Ishikawa (cell line): ENCODE measurements around the gene TLE6.

Experiments
- CEBPB ChIP-seq: IDR thresholded peaks from 2 replicates; pipeline ENCODE4 v1.6.1; 2012
- CREB1 ChIP-seq: IDR thresholded peaks from 2 replicates; pipeline ENCODE4 v1.6.1; 2012; ENCODE audit warnings: low read depth
- EGR1 ChIP-seq: IDR thresholded peaks from 2 replicates; pipeline ENCODE4 v1.6.1; 2012
- EP300 ChIP-seq: IDR thresholded peaks from 2 replicates; pipeline ENCODE4 v1.6.1; 2012; ENCODE audit warnings: borderline replicate concordance
- FOXM1 ChIP-seq: IDR thresholded peaks from 2 replicates; pipeline ENCODE4 v1.6.1; 2012; ENCODE audit warnings: low read depth, borderline replicate concordance
- NFIC ChIP-seq: IDR thresholded peaks from 2 replicates; pipeline ENCODE4 v1.6.1; 2012
- RAD21 ChIP-seq: IDR thresholded peaks from 2 replicates; pipeline ENCODE4 v1.6.1; 2012; ENCODE audit warnings: low read depth
- TAF1 ChIP-seq: IDR thresholded peaks from 2 replicates; pipeline ENCODE4 v1.6.1; 2012; ENCODE audit warnings: low read depth, mild to moderate bottlenecking
- TCF12 ChIP-seq: IDR thresholded peaks from 2 replicates; pipeline ENCODE4 v1.6.1; 2012; ENCODE audit warnings: low read depth
- TEAD4 ChIP-seq: IDR thresholded peaks from 2 replicates; pipeline ENCODE4 v1.6.1; 2012
- YY1 ChIP-seq: IDR thresholded peaks from 2 replicates; pipeline ENCODE4 v1.6.1; 2012; ENCODE audit warnings: low read depth
- ZBTB7A ChIP-seq: IDR thresholded peaks from 2 replicates; pipeline ENCODE4 v1.6.1; 2012; ENCODE audit warnings: low read depth
- TF ChIP-seq, protein P1 (sequence below): IDR thresholded peaks from 2 replicates; pipeline ENCODE4 v1.6.1; 2012
- TF ChIP-seq, protein P2 (sequence below): IDR thresholded peaks from 2 replicates; pipeline ENCODE4 v1.6.1; 2012
- TF ChIP-seq, protein P3 (sequence below): IDR thresholded peaks from 2 replicates; pipeline ENCODE4 v1.6.1; 2012; ENCODE audit warnings: low read depth, mild to moderate bottlenecking

The TLE6 gene

DNA sequence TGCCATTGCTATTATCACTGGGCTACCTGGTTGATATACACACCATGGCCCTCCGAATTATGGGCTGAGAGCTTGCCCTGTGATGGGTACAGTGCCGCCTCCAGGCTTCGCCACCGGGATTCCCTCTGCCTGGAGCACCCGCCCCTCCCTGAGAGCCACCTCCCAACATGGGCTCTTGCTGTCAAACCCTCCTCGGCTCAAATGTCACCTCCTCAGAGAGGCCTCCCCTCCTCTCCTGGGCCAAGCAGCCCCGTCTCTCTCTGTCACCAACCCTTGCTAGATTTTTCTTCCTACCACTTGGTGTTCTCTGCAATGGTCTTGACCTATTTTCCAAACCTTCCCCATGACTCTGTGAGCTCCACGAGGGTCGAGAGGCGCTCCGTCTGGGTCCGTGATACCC, 64.0 kb downstream of the TLE6 start:
- TF ChIP-seq, protein P1, sequence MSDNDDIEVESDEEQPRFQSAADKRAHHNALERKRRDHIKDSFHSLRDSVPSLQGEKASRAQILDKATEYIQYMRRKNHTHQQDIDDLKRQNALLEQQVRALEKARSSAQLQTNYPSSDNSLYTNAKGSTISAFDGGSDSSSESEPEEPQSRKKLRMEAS = no peak
- TF ChIP-seq ZBTB7A (no peak), EP300 (no peak), RAD21 (no peak), CREB1 (no peak), TCF12 (no peak), FOXM1 (no peak), YY1 (no peak), TEAD4 (no peak), NFIC (no peak), CEBPB (no peak), TAF1 (no peak), EGR1 (no peak)
- TF ChIP-seq, protein P2, sequence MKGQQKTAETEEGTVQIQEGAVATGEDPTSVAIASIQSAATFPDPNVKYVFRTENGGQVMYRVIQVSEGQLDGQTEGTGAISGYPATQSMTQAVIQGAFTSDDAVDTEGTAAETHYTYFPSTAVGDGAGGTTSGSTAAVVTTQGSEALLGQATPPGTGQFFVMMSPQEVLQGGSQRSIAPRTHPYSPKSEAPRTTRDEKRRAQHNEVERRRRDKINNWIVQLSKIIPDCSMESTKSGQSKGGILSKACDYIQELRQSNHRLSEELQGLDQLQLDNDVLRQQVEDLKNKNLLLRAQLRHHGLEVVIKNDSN = no peak
- TF ChIP-seq, protein P3, sequence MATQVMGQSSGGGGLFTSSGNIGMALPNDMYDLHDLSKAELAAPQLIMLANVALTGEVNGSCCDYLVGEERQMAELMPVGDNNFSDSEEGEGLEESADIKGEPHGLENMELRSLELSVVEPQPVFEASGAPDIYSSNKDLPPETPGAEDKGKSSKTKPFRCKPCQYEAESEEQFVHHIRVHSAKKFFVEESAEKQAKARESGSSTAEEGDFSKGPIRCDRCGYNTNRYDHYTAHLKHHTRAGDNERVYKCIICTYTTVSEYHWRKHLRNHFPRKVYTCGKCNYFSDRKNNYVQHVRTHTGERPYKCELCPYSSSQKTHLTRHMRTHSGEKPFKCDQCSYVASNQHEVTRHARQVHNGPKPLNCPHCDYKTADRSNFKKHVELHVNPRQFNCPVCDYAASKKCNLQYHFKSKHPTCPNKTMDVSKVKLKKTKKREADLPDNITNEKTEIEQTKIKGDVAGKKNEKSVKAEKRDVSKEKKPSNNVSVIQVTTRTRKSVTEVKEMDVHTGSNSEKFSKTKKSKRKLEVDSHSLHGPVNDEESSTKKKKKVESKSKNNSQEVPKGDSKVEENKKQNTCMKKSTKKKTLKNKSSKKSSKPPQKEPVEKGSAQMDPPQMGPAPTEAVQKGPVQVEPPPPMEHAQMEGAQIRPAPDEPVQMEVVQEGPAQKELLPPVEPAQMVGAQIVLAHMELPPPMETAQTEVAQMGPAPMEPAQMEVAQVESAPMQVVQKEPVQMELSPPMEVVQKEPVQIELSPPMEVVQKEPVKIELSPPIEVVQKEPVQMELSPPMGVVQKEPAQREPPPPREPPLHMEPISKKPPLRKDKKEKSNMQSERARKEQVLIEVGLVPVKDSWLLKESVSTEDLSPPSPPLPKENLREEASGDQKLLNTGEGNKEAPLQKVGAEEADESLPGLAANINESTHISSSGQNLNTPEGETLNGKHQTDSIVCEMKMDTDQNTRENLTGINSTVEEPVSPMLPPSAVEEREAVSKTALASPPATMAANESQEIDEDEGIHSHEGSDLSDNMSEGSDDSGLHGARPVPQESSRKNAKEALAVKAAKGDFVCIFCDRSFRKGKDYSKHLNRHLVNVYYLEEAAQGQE = no peak

DNA sequence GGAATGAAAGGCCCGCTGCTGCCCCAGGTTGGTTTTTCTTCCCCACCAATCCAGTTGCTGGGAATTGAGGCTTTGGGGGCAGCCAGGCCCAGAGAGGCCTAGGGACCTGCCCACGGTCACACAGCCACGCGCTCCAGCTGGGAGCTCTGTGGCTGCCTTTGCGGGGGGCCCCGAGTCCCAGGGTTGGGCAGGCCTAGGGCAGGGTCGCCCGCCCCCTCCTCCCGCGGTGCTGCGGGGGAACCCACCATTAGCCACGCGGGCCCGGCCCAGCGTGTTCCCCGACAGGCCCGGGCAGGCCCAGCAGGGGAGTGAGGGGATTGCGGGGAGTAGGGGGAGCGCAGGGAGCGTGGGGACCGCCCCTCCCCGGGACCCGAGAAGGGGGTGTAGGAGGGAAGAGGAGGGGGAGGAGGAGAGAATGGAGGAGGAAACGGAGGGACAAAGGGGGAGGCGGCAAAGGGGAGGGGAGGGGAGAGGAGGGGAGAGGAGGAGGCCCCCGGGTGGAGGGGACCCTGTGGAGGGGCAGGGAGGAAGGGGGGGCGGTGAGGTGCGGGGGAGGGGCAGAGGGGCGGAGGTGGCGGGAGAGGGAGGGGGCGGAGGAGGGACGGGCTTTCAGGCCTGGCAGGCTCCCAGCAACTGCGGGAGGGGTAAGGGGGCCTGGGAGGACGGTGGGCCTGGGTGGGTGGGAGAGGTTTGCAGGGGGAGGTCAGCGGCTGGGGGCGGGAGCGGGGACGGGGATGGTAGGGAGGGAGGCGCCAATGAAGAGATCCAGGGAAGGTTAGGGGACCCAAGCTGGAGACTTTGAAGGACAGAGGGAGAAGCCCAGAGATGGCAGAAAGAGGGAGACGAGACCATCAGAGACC, 64.6 kb downstream of the TLE6 start:
- TF ChIP-seq FOXM1 (no peak), YY1 (no peak), TAF1 (no peak), ZBTB7A (peak; percentile 34; the same call in 1 of the 2 replicates), TCF12 (no peak), EP300 (no peak)
- TF ChIP-seq, protein P1 = no peak
- TF ChIP-seq, protein P3 = no peak

DNA sequence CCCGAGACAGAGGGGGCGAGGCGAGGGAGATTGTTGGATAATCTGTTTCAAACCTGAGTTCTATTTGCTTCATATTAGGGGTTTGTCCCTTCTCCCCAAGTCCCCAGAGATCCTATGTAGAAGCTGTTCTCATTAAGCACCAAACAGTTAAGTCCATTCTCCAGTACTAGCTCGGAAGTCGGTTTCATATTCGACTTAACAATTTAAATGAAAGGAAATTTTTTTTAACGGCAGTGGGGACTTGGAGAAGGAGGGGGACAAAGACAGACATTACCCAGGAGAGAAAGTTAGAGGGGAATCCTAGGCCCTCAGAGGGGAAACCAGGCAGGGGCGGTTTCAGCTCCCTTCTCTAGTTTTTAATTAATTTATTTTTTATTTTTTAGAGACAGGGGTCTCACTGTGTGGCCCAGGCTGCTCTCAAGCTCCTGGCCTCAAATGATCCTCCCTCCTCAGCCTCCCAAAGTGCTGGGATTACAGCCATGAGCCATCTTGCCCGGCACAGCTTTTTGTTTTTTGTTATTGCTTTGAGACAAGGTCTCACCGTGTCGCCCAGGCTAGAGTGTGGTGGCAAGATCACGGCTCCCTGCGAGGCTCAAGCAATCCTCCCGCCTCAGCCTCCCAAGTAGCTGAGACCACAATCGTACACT, 65.4 kb downstream of the TLE6 start:
- TF ChIP-seq ZBTB7A (no peak), CREB1 (no peak), RAD21 (no peak), EGR1 (no peak), NFIC (no peak), TEAD4 (no peak), CEBPB (no peak), TCF12 (no peak), EP300 (no peak), TAF1 (no peak)
- TF ChIP-seq, protein P2 = no peak
